HG03575 (cell line): ENCODE results near the gene BIRC2.
"Not testable (repeated sequence)": the region's sequence is repeated elsewhere in the genome, so short reads cannot be mapped to it uniquely, and the experiment has no call there.

Experiments used
- ATAC-seq: cut with Tn5 transposase; IDR thresholded peaks from one replicate; pipeline ENCODE4 v1.9.1; 2021; ENCODE audit not compliant: unreplicated experiment, insufficient number of reproducible peaks, low FRiP score; ENCODE audit errors: extremely low read depth

The BIRC2 gene

DNA sequence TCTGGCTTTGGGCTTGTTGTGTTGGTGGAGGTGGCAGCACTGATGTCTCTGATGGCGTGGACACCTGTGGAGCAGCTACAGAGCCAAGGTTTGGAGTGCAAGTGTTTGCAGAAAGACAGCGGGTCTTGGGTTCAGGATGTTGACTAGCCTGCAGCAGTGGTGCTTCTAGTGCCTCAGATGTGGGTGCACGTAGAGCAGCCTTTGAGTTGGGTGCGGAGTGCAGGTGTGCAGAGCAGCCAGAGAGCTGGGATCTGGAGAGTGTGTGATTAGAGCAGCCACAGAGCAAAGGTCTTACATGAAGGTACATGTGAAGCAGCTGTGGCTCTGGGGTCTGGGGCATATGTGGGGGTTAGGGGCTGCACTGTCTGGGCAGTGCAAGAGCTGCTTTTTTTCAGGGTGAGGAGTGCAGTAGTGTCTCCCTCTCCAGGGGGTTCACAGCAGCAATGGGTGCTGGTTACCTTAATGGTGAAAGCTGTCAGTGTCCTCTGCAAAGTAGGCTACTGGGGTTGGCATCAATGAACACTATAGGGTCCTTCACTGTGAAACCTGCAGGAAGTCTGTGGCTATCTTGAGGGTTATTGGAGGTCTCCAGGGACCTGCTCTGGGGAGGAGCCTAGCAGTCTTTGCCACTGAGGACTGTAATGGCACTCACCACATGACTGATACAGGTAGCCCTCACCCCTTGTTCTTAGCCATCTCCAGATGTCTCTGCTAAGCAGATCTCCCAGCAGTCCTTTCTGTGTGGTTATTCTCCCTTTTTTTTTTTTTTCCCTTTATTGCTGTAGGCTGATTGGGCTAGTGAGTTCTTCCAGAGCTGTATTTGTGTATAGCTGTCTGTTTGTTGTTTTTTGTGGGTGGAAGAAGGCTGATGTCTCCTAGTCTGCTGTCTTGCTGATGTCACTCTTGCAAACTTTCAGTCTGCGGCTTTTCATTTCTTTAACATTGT lies 14.3 kb downstream of the BIRC2 start:
- peak; percentile 81 for ATAC-seq

DNA sequence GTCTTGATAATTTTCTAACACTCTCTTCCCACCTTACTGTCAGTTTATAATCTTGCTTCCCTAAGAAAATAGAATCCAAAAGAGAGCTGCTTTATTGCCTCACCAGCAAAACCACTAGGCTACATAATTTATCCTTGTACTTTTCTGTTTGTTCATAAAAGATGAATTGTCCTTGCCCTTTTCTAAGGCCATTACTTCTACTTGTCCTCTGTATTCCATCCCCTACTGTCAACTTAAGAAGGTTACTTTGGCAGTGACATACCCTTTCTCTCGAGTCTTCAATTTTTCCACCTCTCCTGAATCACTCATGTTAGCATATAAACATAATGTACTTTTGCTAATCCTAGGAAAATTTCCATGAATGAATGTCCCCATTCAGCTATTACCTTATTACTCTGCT lies 18.0 kb downstream of the BIRC2 start:
- ATAC-seq: no peak

DNA sequence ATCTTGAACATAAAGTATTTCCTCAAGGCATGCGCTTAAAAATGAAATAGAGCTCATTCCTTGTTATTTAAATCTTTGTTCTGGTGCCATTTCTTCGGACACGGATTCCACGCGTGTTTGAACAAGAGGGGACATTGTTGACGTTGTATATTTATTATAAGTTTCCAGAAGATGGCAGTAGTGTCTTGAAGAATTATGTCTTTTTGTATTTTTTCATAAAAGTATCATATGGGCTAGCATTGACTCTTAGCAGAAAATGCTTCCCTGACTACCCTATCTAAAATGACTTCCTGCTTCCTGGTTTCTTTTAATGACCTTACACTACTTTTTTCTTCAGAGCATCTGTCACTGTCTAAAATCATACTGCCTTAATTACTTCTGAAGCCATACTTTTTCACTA lies 20.4 kb downstream of the BIRC2 start:
- ATAC-seq: no peak

DNA sequence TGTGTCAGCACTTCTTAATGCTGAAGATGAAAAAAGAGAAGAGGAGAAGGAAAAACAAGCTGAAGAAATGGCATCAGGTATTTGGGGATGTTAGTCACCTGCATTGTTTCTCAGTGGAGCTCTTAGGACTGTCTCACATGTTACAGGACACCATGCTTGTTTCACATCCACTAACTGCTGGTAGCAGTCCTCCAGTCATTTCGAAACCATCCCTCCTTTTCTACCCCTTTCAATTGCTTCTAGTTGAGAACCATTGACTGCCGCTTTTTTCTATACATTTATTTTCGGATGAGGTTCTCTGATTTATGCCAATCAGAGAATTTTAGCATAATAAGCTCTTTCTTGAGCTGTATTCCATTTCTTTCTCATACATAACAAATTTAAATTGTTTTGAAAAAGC lies 21.5 kb downstream of the BIRC2 start:
- peak; percentile 99 for ATAC-seq

DNA sequence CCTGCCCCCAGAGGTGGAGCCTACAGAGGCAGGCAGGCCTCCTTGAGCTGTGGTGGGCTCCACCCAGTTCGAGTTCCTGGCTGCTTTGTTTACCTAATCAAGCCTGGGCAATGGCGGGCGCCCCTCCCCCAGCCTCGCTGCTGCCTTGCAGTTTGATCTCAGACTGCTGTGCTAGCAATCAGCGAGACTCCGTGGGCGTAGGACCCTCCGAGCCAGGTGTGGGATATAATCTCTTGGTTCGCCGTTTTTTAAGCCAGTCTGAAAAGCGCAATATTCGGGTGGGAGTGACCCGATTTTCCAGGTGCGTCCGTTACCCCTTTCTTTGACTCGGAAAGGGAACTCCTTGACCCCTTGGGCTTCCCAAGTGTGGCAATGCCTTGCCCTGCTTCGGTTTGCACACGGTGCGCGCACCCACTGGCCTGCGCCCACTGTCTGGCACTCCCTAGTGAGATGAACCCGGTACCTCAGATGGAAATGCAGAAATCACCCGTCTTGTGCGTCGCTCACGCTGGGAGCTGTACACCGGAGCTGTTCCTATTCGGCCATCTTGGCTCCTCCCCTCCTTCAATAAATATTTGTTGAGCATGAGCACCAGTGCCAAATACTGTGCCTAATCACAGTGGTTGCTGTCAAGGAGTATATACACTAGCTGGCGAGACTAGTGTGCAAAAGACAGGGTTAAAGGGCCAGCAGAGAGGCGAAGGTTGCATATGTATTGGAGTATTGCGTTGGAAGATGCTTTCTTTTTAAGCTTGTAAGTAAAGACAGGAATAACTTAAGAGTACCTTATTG lies 27.8 kb downstream of the BIRC2 start:
- ATAC-seq: not testable (repeated sequence)

DNA sequence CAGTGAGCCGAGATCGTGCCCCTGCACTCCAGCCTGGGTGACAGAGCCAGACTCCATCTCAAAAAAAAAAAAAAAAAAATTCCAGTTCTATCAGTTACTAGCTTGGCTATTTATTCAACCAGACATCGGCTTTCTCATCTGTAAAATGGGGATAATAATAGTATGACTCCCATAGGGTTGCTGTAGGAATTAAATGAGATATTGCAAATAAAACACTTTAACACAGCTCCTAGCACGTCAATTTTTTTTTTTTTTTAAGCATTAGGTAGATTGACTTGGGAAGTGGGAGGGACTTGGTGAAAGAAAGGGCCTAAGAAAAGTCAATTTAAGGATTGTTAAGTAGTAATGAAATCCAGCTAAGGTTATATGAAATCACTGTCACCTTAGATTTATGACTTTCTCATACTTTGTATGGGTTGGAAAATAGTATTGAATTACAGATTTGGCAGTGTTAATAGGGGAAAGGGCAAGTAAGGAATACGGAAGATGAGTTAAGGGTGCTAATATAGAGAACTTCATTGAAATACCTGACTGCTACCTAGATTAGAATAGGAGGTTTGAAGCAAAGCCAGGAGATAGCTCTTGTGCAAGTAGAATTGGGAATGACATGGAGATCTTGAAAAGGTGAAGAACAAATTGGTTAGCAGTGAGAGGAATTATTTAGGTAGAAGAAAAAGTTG lies 28.8 kb downstream of the BIRC2 start:
- ATAC-seq: no peak

DNA sequence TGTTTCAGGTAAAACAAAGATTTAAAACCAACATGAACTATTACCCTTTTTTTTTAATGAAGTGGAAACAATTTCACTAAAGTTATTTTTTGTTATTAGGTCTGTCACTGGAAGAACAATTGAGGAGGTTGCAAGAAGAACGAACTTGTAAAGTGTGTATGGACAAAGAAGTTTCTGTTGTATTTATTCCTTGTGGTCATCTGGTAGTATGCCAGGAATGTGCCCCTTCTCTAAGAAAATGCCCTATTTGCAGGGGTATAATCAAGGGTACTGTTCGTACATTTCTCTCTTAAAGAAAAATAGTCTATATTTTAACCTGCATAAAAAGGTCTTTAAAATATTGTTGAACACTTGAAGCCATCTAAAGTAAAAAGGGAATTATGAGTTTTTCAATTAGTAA lies 30.9 kb downstream of the BIRC2 start:
- ATAC-seq: no peak

DNA sequence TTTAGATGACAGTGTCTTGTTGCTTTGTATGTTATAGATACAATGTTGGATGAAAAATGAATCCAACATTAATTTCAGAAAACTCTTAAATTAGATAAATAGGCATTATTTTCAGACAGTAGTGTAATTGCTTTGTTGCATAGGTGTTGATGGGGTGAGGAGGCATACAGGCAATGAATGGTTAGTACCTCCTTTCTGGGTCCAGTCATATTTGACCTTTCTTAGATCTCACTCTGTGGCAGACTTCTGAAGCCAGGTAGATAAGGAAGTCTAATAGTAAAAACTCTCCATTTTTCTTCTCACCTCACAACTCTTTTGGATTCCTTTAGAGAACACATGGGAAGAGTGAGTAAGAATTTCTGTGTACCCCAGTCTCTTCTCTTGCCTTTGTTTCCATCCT lies 31.8 kb downstream of the BIRC2 start:
- no peak for ATAC-seq

DNA sequence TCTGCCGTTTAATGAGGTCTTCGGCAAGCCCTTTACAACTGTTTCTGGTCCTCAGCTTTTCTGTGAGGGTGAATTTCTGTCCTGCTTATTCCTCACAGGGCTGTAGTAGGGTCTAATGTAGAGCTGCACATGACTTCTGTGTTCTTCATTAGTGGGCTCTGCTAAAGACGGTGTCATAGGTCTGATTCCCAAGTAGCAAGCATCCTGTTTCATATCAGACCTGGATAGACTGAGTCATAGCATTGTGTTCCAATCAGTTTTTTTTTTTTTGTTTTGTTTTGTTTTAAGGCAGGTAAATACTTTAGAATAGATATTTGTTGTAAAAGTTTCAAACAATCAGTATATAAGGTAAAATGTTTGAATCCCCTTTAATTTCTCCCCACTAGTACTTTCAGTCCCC lies 35.4 kb downstream of the BIRC2 start:
- ATAC-seq: no peak

DNA sequence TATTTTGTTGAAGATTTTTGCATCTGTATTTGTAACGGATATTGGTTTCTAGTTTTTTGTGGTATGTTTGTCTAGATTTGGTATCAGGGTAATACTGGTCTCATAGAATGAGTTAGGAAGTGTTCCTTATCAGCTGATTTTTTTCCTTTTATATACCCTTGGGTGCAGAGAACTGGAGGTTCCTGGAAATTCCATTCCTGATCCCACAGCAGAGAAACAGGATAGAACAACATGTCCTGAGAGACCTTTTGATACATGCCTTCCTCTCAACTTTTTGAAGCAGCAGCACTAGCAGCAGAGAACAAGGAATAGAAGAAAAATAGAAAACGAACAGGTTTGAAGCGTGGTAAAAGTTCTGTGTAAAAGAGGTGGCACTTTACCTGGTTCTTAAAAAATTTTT lies 36.8 kb downstream of the BIRC2 start:
- ATAC-seq: no peak

DNA sequence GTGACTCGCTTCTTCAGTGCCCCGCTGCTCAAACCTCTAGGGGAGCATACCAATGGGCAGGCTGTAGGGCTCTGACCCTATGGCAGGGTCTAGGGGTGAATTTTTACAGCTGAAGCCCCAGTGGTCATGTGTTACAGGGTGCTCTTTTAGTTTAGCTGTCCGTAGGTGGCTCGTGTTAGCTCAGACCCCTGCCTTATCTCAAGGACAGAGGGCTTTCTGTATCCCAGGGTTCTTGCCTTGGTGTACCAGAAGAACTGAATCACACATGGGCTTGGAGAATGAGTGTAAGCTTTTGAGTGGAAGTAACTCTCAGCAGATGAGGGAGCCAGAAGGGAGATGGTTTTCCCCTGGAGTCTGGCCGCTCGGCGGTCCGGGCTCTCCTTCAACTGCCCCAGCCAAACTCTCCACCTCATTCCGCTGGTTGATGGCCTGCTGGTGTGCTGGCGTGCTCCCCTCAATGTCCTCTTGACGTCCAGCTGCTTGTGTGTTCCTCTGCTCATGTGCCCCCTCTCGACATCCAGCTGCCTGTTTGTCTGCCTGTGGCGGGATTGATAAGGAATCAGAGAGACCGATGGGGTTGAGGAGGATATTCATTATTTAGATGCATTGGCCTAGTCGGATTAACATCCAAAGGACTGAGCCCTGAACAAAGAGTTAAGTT lies 37.5 kb downstream of the BIRC2 start:
- ATAC-seq: no peak

DNA sequence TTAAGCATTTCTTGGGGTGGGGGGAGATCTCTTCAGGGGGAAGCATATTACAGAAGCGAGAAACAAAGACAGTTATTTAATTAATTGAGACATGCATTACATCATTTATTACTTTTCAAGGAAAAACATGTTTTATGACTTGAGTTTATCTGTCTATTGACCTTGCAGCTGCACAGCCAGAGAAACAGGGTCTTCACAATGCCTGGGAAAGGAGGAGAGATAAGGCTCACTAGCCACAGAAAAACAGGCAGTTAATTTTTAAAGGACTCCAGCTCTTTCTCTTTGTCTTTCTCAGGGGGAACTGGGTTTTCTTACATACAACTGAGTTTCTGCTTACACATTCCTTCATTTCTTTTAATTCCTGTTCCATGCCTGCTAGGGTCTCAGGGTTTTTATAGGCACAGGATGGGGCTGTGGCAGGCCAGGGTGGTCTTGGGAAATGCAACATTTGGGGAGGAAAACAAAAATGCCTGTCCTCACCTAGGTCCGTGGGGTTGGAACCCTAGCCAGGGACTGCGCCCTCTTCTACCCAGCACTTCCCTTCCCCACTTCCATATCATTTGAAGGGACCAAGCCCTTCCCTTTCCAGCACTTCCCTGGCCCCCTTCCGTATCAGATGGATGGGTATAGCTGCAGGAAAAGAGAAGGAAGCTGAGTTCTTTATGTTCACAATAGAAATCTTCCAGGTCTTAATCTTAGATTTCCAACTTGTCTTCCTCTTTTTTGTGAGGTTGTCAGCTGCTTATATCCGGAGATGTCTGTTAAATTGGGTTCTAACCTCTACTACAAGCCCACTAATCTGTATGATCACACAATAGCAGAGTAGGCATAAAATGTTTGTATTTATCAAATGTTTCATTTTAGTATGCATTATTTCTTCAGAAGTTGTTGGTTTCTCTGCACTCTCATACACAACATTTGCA lies 38.3 kb downstream of the BIRC2 start:
- no peak for ATAC-seq

DNA sequence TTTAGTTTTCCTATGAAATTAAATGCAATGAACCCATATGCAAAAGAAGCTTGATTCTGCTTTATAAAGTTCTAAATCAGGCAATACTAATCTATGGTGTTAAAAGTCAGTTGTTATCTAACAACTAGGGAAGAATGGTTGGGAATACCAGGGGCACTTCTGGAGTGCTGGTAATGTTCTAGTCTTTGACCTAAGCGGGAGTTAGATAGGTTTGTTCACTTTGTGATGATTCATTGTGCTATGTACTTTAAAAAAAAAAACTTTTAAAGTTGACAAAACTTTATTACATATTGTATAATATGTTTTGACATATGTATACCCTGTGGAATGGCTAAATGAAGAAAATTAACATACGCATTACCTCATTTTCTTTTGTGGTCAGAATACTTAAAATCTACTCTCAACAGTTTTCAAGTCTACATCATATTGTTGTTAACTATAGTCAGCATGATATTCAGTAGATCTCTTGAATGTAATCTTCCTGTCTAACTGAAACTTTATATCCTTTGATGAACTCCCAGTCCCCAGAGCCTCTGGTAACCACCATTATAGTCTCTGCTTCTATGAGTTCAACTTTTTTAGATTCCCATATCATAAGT lies 39.2 kb downstream of the BIRC2 start:
- no peak for ATAC-seq

DNA sequence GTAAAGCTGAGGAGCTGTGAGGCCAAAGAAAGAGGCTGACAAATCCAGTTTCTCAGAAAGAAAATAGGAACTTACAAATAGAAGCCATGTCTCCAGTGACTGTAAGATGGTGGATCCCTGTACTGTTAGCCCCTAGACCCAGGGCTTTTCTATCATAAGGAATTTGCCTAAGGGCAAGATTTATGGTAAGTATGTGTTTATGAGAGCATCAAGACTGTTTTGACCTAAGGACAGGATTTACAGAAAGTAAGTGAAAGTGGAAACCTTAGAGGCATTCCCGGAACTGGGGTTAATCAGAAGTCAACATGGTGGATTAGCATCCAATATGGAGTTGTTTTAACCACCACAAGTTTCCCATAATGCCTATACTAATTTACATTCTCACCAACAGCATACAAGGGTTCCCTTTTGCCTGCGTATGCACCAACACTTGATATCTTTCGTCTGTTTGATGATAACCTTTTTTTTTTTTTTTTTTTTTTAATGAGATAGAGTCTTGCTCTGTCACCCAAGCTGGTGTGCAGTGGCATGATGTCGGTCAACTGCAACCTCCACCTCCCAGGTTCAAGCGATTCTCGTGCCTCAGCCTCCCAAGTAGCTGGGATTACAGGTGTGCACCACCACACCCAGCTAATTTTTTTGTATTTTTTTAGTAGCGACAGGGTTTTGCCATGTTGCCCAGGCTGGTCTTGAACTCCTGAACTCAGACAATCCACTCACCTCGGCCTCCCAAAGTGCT lies 40.2 kb downstream of the BIRC2 start:
- no peak for ATAC-seq

DNA sequence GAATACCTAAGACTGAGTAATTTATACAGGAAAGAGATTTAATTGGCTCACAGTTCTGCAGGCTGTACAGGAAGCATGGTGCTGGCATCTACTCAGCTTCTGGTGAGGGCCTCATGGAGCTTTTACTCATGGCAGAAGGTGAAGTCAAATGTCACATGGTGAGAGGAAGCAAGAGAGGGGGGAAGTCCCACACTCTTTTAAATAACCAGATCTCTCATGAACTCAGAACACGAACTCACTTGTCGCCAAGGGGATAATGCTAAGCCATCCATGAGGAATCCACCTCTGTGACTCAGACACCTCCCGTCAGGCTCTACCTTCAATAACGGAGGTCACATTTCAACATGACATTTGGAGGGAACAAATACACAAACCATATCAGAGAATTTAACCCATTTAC lies 42.2 kb downstream of the BIRC2 start:
- no peak for ATAC-seq

DNA sequence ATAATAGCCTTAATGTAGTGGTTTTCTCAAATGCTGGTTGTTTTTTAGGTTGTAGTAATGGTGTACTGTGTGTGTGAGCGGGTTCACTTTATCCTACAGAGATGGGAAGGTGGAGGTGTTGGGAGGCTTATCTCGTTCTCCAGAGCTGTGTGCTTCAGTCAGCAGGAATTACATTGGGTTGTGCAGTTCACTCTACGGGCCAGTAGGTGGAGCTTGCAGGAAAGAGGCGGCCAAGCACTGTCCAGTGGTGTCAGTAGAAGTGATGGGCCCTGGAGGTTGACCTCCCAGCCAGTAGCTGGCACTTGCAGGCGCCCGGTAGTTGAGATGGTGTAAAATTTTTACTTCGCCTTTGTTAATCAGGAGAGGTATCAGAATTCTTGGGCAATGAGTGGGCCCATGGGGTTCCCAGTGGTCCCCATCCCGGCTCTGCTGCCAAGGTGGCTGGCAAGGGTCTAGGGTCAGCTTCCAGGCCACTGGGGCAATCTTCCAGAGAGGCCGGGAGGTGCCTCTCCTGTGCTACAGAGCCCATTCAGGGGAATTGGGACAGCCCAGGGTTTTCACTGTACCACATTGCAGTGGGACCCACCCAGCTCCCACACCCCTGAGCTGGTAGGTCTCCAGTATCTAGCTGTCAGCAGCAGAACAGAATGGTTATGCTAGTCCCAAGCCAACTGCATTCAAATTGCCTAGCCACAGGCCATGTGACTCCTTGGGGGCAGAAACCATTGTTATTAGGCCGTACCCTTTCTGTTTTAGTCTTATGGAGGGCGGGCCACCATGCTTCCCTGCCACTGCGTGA lies 43.9 kb downstream of the BIRC2 start:
- peak; percentile 67 for ATAC-seq
